ENCODE measurements around the gene LRRC73.
A peak's percentile ranks its signal among the peaks of the same experiment; 100 is the strongest.

Gene LRRC73

DNA sequence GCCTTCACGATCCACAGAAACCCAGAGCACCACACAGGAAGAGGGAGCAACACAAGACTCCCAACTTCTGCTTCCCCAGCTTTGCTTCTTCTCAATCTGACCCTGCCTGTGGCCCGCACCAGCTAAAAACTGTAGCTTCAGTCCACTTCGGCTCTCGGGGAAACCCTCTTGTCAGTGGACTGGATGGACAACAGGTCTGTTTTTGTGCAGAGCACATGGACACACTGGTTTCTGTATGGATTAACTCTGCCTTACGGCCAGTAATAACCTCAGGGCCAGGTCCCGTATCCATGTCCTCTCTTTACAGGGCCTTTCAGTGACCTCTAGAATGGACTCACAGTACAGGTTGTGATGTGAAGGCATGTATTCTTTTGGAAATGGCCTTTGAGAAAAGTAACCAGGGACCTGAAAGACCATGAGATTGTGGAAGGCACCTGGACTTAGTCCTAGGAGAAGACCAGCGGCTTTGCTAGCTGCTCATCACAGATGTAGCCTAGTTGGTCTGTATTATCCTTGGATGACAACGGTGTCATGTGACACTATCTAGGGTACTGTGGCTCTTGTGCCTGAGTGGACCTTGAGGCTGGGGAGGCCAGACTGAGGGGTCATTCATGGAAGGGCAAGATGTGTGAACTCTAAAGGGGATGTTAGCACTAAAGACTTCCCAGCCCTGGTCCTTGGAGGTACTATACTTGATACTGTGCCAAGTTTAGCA, 12.6 kb upstream of the LRRC73 start:
- H3K23ac ChIP-seq (ENCODE audit: low read length in 2 of 2), result no peak overlapping the region
- peaks cover 69 to 85% of the 10 kb centered on the region in 2 experiments for H3K36me3 ChIP-seq (ENCODE audit: control insufficient read depth in 1 of 2, insufficient read depth in 2 of 2, low read depth in 1 of 2, low read length in 2 of 2)
- no peak overlapping the region for H4K8ac ChIP-seq (ENCODE audit: low read length)
- H3K27ac ChIP-seq (ENCODE audit: low read length, poor library complexity, severe bottlenecking), result no peak overlapping the region
- no peak overlapping the region for H2BK120ac ChIP-seq (ENCODE audit: low read depth, low read length)
- H3K9me3 ChIP-seq (ENCODE audit: control insufficient read depth, low read length), result no peaks in the 10 kb centered on the region
- no peak overlapping the region for H2BK5ac ChIP-seq (ENCODE audit: low read depth, low read length, poor library complexity, severe bottlenecking)
- H2BK12ac ChIP-seq (ENCODE audit: low read length in 2 of 2), result no peak overlapping the region
- H3K14ac ChIP-seq (ENCODE audit: low read length in 2 of 2), result no peak overlapping the region
- H3K4ac ChIP-seq (ENCODE audit: low read depth in 1 of 2, low read length in 2 of 2), result no peak overlapping the region
- WGBS, result 98% methylated on average over 8 of the region's 8 CpGs
- DNase-seq, result no peak
- H3K18ac ChIP-seq (ENCODE audit: low read depth in 1 of 2, low read length in 2 of 2), result no peak overlapping the region
- H3K4me3 ChIP-seq (ENCODE audit: insufficient read depth in 1 of 2, low read depth in 1 of 2, low read length in 2 of 2), result no peak overlapping the region
- no peak overlapping the region for H3K9ac ChIP-seq (ENCODE audit: low read length)
- no peak overlapping the region for H2AFZ ChIP-seq (ENCODE audit: low read depth, low read length)
- peaks cover 25% of the 10 kb centered on the region for H3K79me1 ChIP-seq (replicated peaks; ENCODE audit: low read length, poor library complexity, severe bottlenecking)
- H2AK5ac ChIP-seq (ENCODE audit: low read length, severe bottlenecking), result no peak overlapping the region
- H3K4me2 ChIP-seq (ENCODE audit: low read length, poor library complexity, severe bottlenecking), result no peak overlapping the region
- no peaks in the 10 kb centered on the region for H3K4me1 ChIP-seq (ENCODE audit: control insufficient read depth, insufficient read depth, low read depth, low read length)
- no peak overlapping the region for H4K91ac ChIP-seq (ENCODE audit: low read length)
- H2BK15ac ChIP-seq (ENCODE audit: low read depth, poor library complexity, severe bottlenecking), result no peak overlapping the region
- H3K27me3 ChIP-seq (ENCODE audit: control insufficient read depth in 1 of 2, insufficient read depth in 1 of 2, low read length in 2 of 2), result no peaks in the 10 kb centered on the region

DNA sequence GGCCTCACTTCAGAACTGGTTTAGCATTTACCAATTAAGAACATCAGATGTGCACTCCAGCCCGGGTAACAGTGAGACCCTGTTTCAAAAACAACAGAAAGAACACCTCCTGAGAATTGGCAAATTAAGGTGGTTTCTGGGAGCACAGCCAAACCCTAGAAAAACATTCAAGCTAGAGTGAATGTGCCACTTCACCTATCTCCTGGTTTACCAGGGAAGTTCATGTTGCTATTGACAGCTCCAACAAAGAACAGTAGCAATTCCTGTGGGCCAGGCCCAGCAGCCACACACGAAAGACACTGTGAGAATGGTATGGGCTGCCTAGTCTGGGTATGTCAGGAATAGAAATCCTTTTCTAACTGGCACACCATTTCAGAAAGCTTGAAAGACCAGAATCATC, 11.7 kb upstream of the LRRC73 start:
- H3K4me2 ChIP-seq (ENCODE audit: low read length, poor library complexity, severe bottlenecking), result no peak overlapping the region
- no peak overlapping the region for H4K8ac ChIP-seq (ENCODE audit: low read length)
- H3K4me3 ChIP-seq (ENCODE audit: insufficient read depth in 1 of 2, low read depth in 1 of 2, low read length in 2 of 2), result no peak overlapping the region
- H3K4me1 ChIP-seq (ENCODE audit: control insufficient read depth, insufficient read depth, low read depth, low read length), result no peaks in the 10 kb centered on the region
- 95% methylated on average over 2 of the region's 2 CpGs for WGBS
- no peak overlapping the region for H3K9ac ChIP-seq (ENCODE audit: low read length)
- no peak for DNase-seq
- H2BK120ac ChIP-seq (ENCODE audit: low read depth, low read length), result no peak overlapping the region
- no peak overlapping the region for H2AFZ ChIP-seq (ENCODE audit: low read depth, low read length)
- H2BK5ac ChIP-seq (ENCODE audit: low read depth, low read length, poor library complexity, severe bottlenecking), result no peak overlapping the region
- peaks cover 63 to 76% of the 10 kb centered on the region in 2 experiments for H3K36me3 ChIP-seq (ENCODE audit: control insufficient read depth in 1 of 2, insufficient read depth in 2 of 2, low read depth in 1 of 2, low read length in 2 of 2)
- no peaks in the 10 kb centered on the region for H3K27me3 ChIP-seq (ENCODE audit: control insufficient read depth in 1 of 2, insufficient read depth in 1 of 2, low read length in 2 of 2)
- H2BK15ac ChIP-seq (ENCODE audit: low read depth, poor library complexity, severe bottlenecking), result no peak overlapping the region
- H3K9me3 ChIP-seq (ENCODE audit: control insufficient read depth, low read length), result no peaks in the 10 kb centered on the region
- H3K27ac ChIP-seq (ENCODE audit: low read length, poor library complexity, severe bottlenecking), result no peak overlapping the region
- H3K18ac ChIP-seq (ENCODE audit: low read depth in 1 of 2, low read length in 2 of 2), result no peak overlapping the region
- H3K23ac ChIP-seq (ENCODE audit: low read length in 2 of 2), result no peak overlapping the region
- H3K79me1 ChIP-seq (replicated peaks; ENCODE audit: low read length, poor library complexity, severe bottlenecking), result peaks cover 23% of the 10 kb centered on the region
- no peak overlapping the region for H3K14ac ChIP-seq (ENCODE audit: low read length in 2 of 2)
- no peak overlapping the region for H2BK12ac ChIP-seq (ENCODE audit: low read length in 2 of 2)
- no peak overlapping the region for H4K91ac ChIP-seq (ENCODE audit: low read length)
- H3K4ac ChIP-seq (ENCODE audit: low read depth in 1 of 2, low read length in 2 of 2), result no peak overlapping the region
- H2AK5ac ChIP-seq (ENCODE audit: low read length, severe bottlenecking), result no peak overlapping the region

DNA sequence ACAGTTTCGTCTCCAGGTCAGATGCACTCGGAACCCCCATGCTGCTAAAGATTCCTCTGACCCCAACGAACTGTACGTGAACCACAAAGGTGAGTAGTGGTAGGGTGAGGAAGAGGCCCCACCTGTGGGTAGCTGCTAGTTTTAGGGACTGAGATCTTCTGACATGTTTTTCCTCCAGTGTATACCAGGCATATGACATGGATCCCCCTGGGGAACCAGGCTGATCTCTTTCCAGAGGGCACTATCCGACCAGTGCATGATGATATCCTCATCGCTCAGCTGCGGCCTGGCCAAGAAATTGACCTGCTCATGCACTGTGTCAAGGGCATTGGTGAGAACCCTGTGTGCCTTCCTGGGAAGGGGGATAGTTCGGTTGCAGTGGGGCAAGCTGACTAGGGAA, 10.0 kb upstream of the LRRC73 start:
- Histone ChIP-seq H3K9me3 (ENCODE audit: control insufficient read depth, low read length) (no peaks in the 10 kb centered on the region), H3K9ac (ENCODE audit: low read length) (peak overlapping the region; percentile 5), H3K27me3 (ENCODE audit: control insufficient read depth in 1 of 2, insufficient read depth in 1 of 2, low read length in 2 of 2) (no peaks in the 10 kb centered on the region), H2AK5ac (ENCODE audit: low read length, severe bottlenecking) (no peak overlapping the region), H3K79me1 (replicated peaks; ENCODE audit: low read length, poor library complexity, severe bottlenecking) (peaks cover 23% of the 10 kb centered on the region), H3K4me3 (ENCODE audit: insufficient read depth in 1 of 2, low read depth in 1 of 2, low read length in 2 of 2) (no peak overlapping the region), H2AFZ (ENCODE audit: low read depth, low read length) (no peak overlapping the region), H3K23ac (ENCODE audit: low read length in 2 of 2) (no peak overlapping the region), H4K91ac (ENCODE audit: low read length) (no peak overlapping the region), H3K4me2 (ENCODE audit: low read length, poor library complexity, severe bottlenecking) (no peak overlapping the region), H3K4me1 (ENCODE audit: control insufficient read depth, insufficient read depth, low read depth, low read length) (peaks cover 8% of the 10 kb centered on the region), H2BK15ac (ENCODE audit: low read depth, poor library complexity, severe bottlenecking) (no peak overlapping the region), H3K27ac (ENCODE audit: low read length, poor library complexity, severe bottlenecking) (no peak overlapping the region), H3K4ac (ENCODE audit: low read depth in 1 of 2, low read length in 2 of 2) (no peak overlapping the region), H3K14ac (ENCODE audit: low read length in 2 of 2) (no peak overlapping the region), H2BK5ac (ENCODE audit: low read depth, low read length, poor library complexity, severe bottlenecking) (no peak overlapping the region), H3K36me3 (ENCODE audit: control insufficient read depth in 1 of 2, insufficient read depth in 2 of 2, low read depth in 1 of 2, low read length in 2 of 2) (peaks cover 54 to 66% of the 10 kb centered on the region in 2 experiments), H2BK120ac (ENCODE audit: low read depth, low read length) (no peak overlapping the region), H2BK12ac (ENCODE audit: low read length in 2 of 2) (no peak overlapping the region), H4K8ac (ENCODE audit: low read length) (no peak overlapping the region), H3K18ac (ENCODE audit: low read depth in 1 of 2, low read length in 2 of 2) (no peak overlapping the region)
- DNase-seq, result no peak
- WGBS, result 95% methylated on average over 8 of the region's 8 CpGs

DNA sequence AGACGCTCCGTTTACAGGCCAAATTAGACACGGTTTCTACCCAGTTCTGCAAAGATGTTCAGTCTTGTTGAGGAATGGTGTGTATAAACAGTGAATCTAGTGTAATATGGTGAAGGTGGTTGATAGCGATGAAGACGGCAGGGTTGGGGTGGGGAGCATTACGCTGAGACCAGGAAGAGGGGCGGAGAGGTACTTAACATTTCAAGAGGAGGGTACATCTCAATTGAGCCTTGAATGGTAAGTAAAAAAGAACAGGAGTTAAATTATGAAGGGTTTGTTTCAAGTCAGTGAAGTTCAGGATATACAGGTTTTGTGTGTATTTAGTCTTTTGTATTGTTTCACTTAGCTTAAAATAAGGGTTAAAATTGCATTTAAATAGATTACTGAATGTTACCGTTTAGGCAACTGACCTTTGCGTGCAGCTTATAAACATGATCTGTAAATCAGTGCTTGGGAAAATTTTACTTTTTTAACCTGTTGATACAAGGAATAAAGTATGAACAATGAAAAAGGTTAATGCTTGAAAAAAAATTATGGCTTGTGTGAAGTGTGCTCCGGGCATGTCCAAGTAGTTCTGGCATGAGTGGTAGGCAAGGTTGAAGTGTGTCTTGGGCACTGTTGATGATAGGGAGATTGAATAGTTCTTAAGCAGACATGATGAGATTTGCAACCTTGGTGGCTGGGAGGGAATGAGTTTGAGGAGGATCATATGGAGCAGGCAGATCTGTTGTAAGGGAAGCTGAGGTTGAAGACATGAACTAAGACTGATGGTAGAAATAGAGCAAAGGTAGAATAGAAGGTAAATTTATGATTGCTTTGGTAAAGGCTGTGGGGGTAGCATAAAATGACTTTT, 7.6 kb upstream of the LRRC73 start:
- peak overlapping the region; percentile 32 for H2AK5ac ChIP-seq (ENCODE audit: low read length, severe bottlenecking)
- peak overlapping the region; percentile 62 for H3K4me2 ChIP-seq (ENCODE audit: low read length, poor library complexity, severe bottlenecking)
- peaks cover 50 to 66% of the 10 kb centered on the region in 2 experiments for H3K36me3 ChIP-seq (ENCODE audit: control insufficient read depth in 1 of 2, insufficient read depth in 2 of 2, low read depth in 1 of 2, low read length in 2 of 2)
- H3K4ac ChIP-seq (ENCODE audit: low read depth in 1 of 2, low read length in 2 of 2), result peak overlapping the region; percentile 2 to 57
- H4K91ac ChIP-seq (ENCODE audit: low read length), result no peak overlapping the region
- peak overlapping the region in 1 of 2 experiments; percentile 70 for H3K23ac ChIP-seq (ENCODE audit: low read length in 2 of 2)
- peak overlapping the region; percentile 100 for H3K9ac ChIP-seq (ENCODE audit: low read length)
- H3K4me1 ChIP-seq (ENCODE audit: control insufficient read depth, insufficient read depth, low read depth, low read length), result peaks cover 9% of the 10 kb centered on the region
- H2BK12ac ChIP-seq (ENCODE audit: low read length in 2 of 2), result no peak overlapping the region
- no peak overlapping the region for H3K27ac ChIP-seq (ENCODE audit: low read length, poor library complexity, severe bottlenecking)
- H3K18ac ChIP-seq (ENCODE audit: low read depth in 1 of 2, low read length in 2 of 2), result peak overlapping the region; percentile 16 to 26
- H2BK5ac ChIP-seq (ENCODE audit: low read depth, low read length, poor library complexity, severe bottlenecking), result no peak overlapping the region
- DNase-seq, result no peak
- H2BK15ac ChIP-seq (ENCODE audit: low read depth, poor library complexity, severe bottlenecking), result no peak overlapping the region
- no peak overlapping the region for H3K14ac ChIP-seq (ENCODE audit: low read length in 2 of 2)
- H3K4me3 ChIP-seq (ENCODE audit: insufficient read depth in 1 of 2, low read depth in 1 of 2, low read length in 2 of 2), result peak overlapping the region; percentile 68 to 100
- no peak overlapping the region for H2BK120ac ChIP-seq (ENCODE audit: low read depth, low read length)
- H3K79me1 ChIP-seq (replicated peaks; ENCODE audit: low read length, poor library complexity, severe bottlenecking), result peaks cover 23% of the 10 kb centered on the region
- no peaks in the 10 kb centered on the region for H3K9me3 ChIP-seq (ENCODE audit: control insufficient read depth, low read length)
- peak overlapping the region; percentile 71 for H4K8ac ChIP-seq (ENCODE audit: low read length)
- 17% methylated on average over 10 of the region's 10 CpGs for WGBS
- peak overlapping the region; percentile 15 for H2AFZ ChIP-seq (ENCODE audit: low read depth, low read length)
- H3K27me3 ChIP-seq (ENCODE audit: control insufficient read depth in 1 of 2, insufficient read depth in 1 of 2, low read length in 2 of 2), result no peaks in the 10 kb centered on the region
